Measurements from ENCODE around the gene AGPS.

GRCh38 chr2:177533253-177533652, 140.7 kb downstream of the AGPS start:
- TF ChIP-seq POLR2AphosphoS5 (IDR thresholded peaks at IDR 0.05) (no peak), CTCF (IDR thresholded peaks at IDR 0.05) (no peak)

Data from gastroesophageal sphincter (tissue), 3 donors.